ENCODE results near the gene CDS2. TPM values are rescaled to one million over a fixed set of nuclear protein-coding genes. Genes with fewer than 3 reads are reported as not detected.

The CDS2 gene
- total RNA-seq, 1 donor from 2014 or later: 46.9 TPM

- Mint-ChIP-seq H3K27me3 (ENCODE audit: low read depth) (no peaks in the 10 kb centered on the region), H3K27ac (ENCODE audit: unreplicated experiment) (no peak overlapping the region), H3K4me3 (ENCODE audit: unreplicated experiment) (no peak overlapping the region), H3K36me3 (ENCODE audit: low read depth) (no peaks in the 10 kb centered on the region), H3K9me3 (ENCODE audit: low read depth) (no peaks in the 10 kb centered on the region), H3K4me1 (ENCODE audit: low read depth) (peaks cover 43% of the 10 kb centered on the region)
- no peak for DNase-seq (ENCODE audit: low spot score)
- TF ChIP-seq CTCF (IDR thresholded peaks at IDR 0.05): no peak
These were observed 26.3 kb downstream of the CDS2 start for GRCh38 chr20:5153152-5153467.

DNA sequence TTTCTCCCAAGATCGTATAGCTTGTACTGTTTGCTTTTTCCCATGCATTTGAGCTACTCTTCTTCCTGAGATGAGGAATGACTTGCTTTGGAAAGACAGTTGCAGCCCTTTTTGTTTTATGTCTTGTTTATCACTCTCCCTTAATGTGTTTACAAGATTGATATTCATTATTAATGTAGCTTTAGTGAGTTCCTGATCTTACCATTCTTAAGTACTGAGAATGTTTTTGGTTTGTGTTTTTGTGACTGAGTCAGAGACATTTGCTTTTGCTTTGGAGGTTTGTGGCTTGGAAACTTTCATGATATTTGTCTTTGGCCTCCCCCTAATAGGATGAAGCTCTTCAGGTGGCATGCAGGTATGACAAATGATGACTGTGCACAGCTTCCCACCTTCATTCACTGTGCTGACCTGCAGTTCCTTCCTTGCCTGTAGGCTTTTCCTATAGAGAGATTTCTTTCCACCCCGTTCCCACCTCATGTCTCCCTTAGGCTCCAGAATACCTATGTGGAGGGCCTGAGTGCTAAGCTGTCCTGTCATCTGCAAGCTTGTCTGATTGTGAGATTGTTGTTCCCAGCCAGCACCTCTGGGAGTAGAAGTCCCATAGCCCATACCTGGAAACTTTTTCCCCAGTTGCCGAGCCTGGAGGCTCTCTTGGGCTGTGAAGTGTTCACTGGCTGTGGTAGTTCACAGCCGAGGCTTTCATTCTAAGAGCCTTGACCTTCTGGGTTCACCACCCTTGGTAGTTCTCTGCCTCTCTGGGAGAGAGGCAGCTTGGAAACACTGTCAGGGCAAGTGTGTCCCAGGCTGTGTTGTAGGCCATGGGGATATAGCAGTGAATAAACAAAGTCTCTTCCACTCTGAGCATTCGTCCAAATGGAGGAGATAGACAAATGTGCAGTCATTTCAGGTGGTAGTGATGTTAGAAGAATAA lies 27.1 kb downstream of the CDS2 start:
- H3K36me3 Mint-ChIP-seq (ENCODE audit: low read depth): no peaks in the 10 kb centered on the region
- peaks cover 38% of the 10 kb centered on the region for H3K4me1 Mint-ChIP-seq (ENCODE audit: low read depth)
- no peaks in the 10 kb centered on the region for H3K9me3 Mint-ChIP-seq (ENCODE audit: low read depth)
- H3K27me3 Mint-ChIP-seq (ENCODE audit: low read depth): no peaks in the 10 kb centered on the region
- H3K27ac Mint-ChIP-seq (ENCODE audit: unreplicated experiment): no peak overlapping the region
- DNase-seq (ENCODE audit: low spot score): no peak
- no peak for TF ChIP-seq CTCF (IDR thresholded peaks at IDR 0.05)
- no peak overlapping the region for H3K4me3 Mint-ChIP-seq (ENCODE audit: unreplicated experiment)

GRCh38 chr20:5154543-5154925 lies 27.7 kb downstream of the CDS2 start:
- peaks cover 32% of the 10 kb centered on the region for H3K4me1 Mint-ChIP-seq (ENCODE audit: low read depth)
- H3K4me3 Mint-ChIP-seq (ENCODE audit: unreplicated experiment): no peak overlapping the region
- no peaks in the 10 kb centered on the region for H3K27me3 Mint-ChIP-seq (ENCODE audit: low read depth)
- TF ChIP-seq CTCF (IDR thresholded peaks at IDR 0.05): no peak
- no peaks in the 10 kb centered on the region for H3K9me3 Mint-ChIP-seq (ENCODE audit: low read depth)
- DNase-seq (ENCODE audit: low spot score): no peak
- H3K36me3 Mint-ChIP-seq (ENCODE audit: low read depth): no peaks in the 10 kb centered on the region
- H3K27ac Mint-ChIP-seq (ENCODE audit: unreplicated experiment): no peak overlapping the region

DNA sequence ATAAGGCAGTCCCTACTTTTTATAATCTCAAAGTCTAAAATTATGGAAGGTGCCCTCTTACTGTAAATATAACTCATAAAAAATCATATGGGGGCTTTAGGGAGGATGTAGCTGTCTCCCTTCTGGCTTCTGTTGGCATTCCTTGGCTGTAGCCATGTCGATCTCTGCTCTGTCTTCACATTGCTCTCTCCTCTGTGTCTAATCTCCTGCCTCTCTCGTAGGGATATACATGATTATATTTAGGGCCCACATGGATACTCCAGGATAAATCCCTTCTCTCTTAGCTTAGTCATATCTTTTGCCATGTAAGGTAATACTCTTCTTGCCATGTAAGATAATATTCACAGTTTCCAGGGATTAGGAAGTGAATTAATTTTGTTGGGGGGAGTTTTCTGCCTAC lies 28.6 kb downstream of the CDS2 start:
- H3K4me1 Mint-ChIP-seq (ENCODE audit: low read depth): peaks cover 28% of the 10 kb centered on the region
- H3K4me3 Mint-ChIP-seq (ENCODE audit: unreplicated experiment): no peak overlapping the region
- no peak overlapping the region for H3K27ac Mint-ChIP-seq (ENCODE audit: unreplicated experiment)

More for the DNA sequence above, 28.6 kb downstream of the CDS2 start:
- H3K9me3 Mint-ChIP-seq (ENCODE audit: low read depth): no peaks in the 10 kb centered on the region
- TF ChIP-seq CTCF (IDR thresholded peaks at IDR 0.05): no peak
- no peaks in the 10 kb centered on the region for H3K36me3 Mint-ChIP-seq (ENCODE audit: low read depth)
- no peak for DNase-seq (ENCODE audit: low spot score)
- no peaks in the 10 kb centered on the region for H3K27me3 Mint-ChIP-seq (ENCODE audit: low read depth)
